Measurements from ENCODE around the gene GM2A. TPM values are rescaled to one million over a fixed set of nuclear protein-coding genes. Genes with fewer than 3 reads are reported as not detected.
"Not testable (repeated sequence)": the region's sequence is repeated elsewhere in the genome, so short reads cannot be mapped to it uniquely, and the experiment has no call there.

Gene GM2A
- total RNA-seq, 1 experiment from 2014 or later = 27.6 TPM

DNA sequence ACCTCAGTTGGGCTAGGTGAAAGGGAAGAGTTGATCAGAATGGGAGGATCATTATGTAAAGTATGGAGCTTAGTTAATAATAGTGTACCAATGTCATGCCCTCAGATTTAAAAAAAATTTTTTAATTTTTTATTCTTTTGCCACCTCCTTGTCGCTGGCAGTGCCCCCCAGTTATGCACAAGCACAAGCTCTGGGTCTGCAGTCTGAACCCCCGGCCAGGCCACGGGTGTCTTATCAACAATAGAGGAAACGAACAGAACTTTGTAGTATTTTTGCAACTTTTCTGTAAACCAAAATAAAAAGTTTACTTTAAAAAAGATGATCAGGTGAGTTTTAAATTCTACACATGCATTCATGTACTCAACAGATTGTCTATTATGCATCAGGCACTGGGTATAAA, 1.4 kb upstream of the GM2A start:
- Histone ChIP-seq H3K4me3 (ENCODE audit: low read depth, low read length) (no peak overlapping the region), H3K4me1 (peaks cover 16% of the 10 kb centered on the region), H3K9me3 (no peaks in the 10 kb centered on the region), H3K27me3 (replicated peaks; ENCODE audit: control insufficient read depth, insufficient read depth, low read length) (no peaks in the 10 kb centered on the region), H3K36me3 (ENCODE audit: control insufficient read depth, insufficient read depth, low read length) (no peaks in the 10 kb centered on the region)
- intact Hi-C loops (cut with micrococcal nuclease; ENCODE audit: unreplicated experiment) = loop anchor here (5.0 kb wide), 2 partner anchors 66 to 521 kb away; partner anchors contain the start of gene G3BP1
- Mint-ChIP-seq H3K27me3 (ENCODE audit: insufficient read depth, unreplicated experiment) (no peaks in the 10 kb centered on the region), H3K9me3 (ENCODE audit: unreplicated experiment) (no peaks in the 10 kb centered on the region), H3K4me3 (ENCODE audit: unreplicated experiment) (peak overlapping the region; percentile 76), H3K36me3 (ENCODE audit: insufficient read depth, unreplicated experiment) (peaks cover 11% of the 10 kb centered on the region), H3K4me1 (ENCODE audit: low read depth, unreplicated experiment) (peaks cover 23% of the 10 kb centered on the region), H3K27ac (ENCODE audit: unreplicated experiment) (no peak overlapping the region)
- CTCF ChIA-PET = no interaction called here
- POLR2A ChIA-PET = no interaction called here
- DNase-seq = no peak
- BruUV-seq (replicated peaks) = no TSS peak
- TF ChIP-seq, protein P1, sequence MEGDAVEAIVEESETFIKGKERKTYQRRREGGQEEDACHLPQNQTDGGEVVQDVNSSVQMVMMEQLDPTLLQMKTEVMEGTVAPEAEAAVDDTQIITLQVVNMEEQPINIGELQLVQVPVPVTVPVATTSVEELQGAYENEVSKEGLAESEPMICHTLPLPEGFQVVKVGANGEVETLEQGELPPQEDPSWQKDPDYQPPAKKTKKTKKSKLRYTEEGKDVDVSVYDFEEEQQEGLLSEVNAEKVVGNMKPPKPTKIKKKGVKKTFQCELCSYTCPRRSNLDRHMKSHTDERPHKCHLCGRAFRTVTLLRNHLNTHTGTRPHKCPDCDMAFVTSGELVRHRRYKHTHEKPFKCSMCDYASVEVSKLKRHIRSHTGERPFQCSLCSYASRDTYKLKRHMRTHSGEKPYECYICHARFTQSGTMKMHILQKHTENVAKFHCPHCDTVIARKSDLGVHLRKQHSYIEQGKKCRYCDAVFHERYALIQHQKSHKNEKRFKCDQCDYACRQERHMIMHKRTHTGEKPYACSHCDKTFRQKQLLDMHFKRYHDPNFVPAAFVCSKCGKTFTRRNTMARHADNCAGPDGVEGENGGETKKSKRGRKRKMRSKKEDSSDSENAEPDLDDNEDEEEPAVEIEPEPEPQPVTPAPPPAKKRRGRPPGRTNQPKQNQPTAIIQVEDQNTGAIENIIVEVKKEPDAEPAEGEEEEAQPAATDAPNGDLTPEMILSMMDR (IDR thresholded peaks at IDR 0.05; ENCODE audit: insufficient read depth in 1 of 2, low read depth in 1 of 2, low read length in 1 of 2, severe bottlenecking in 1 of 2, unreplicated experiment in 1 of 2) = no peak

DNA sequence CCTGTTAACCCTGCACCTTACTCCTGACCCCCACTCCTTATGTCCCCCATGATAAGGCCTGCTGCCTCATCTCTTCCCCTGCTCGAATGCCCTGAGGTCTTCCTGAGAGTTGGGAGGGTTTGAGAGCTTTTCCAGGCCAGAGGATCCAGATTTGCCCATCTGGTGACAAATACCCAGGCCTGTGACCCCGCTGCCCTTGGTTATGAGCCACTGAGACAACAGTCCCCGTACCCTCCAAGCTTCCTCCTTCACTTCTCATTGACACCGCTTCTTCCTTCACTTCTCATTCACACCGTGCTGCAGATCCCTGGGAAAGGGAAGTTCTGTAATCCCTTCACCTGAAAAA, 593 bp downstream of the GM2A start:
- BruUV-seq (replicated peaks) = no TSS peak
- no peak for DNase-seq
- intact Hi-C loops (cut with micrococcal nuclease; ENCODE audit: unreplicated experiment) = loop anchor here (1.0 to 5.0 kb wide), 3 partner anchors 45 to 519 kb away; partner anchors contain the start of gene G3BP1
- ChIA-PET CTCF (interaction anchor here (1.7 to 1.8 kb wide), 2 partner anchors 45 to 194 kb away, joined by 10 to 17 read pairs; partner anchors contain the start of gene SLC36A1), POLR2A (interaction anchor here (1.2 kb wide), 1 partner anchor 518 kb away, joined by 7 read pairs; no protein-coding TSS in a partner anchor)
- H3K4me1 Mint-ChIP-seq (ENCODE audit: low read depth, unreplicated experiment) = peaks cover 23% of the 10 kb centered on the region
- H3K36me3 Mint-ChIP-seq (ENCODE audit: insufficient read depth, unreplicated experiment) = peaks cover 11% of the 10 kb centered on the region
- Histone ChIP-seq H3K4me1 (peaks cover 16% of the 10 kb centered on the region), H3K27me3 (replicated peaks; ENCODE audit: control insufficient read depth, insufficient read depth, low read length) (no peaks in the 10 kb centered on the region), H3K36me3 (ENCODE audit: control insufficient read depth, insufficient read depth, low read length) (no peaks in the 10 kb centered on the region), H3K4me3 (ENCODE audit: low read depth, low read length) (peak overlapping the region; percentile 76), H3K9me3 (no peaks in the 10 kb centered on the region)
- H3K27me3 Mint-ChIP-seq (ENCODE audit: insufficient read depth, unreplicated experiment) = no peaks in the 10 kb centered on the region
- TF ChIP-seq, protein P1 (IDR thresholded peaks at IDR 0.05; ENCODE audit: insufficient read depth in 1 of 2, low read depth in 1 of 2, low read length in 1 of 2, severe bottlenecking in 1 of 2, unreplicated experiment in 1 of 2) = no peak
- H3K9me3 Mint-ChIP-seq (ENCODE audit: unreplicated experiment) = no peaks in the 10 kb centered on the region
- H3K27ac Mint-ChIP-seq (ENCODE audit: unreplicated experiment) = peak overlapping the region; percentile 50
- H3K4me3 Mint-ChIP-seq (ENCODE audit: unreplicated experiment) = peak overlapping the region; percentile 76

DNA sequence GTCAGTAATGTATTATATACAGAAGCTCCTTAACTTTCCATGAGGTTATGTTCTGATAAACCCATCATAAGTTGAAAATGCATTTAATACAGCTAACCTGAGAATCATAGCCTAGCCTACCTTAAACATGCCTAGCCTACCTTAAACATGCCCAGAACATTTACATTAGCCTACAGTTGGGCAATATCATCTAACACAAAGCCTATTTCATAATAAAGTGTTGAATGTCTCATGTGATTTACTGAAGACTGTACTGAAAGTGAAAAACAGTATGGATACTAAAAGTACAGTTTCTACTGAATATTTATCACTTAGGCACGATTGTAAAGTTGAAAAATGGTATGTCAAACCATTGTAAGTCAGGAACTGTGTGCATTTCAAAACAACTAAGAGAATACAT, 1.6 kb downstream of the GM2A start:
- TF ChIP-seq, protein P1 (IDR thresholded peaks at IDR 0.05; ENCODE audit: insufficient read depth in 1 of 2, low read depth in 1 of 2, low read length in 1 of 2, severe bottlenecking in 1 of 2, unreplicated experiment in 1 of 2) = no peak
- CTCF ChIA-PET = no interaction called here
- intact Hi-C loops (cut with micrococcal nuclease; ENCODE audit: unreplicated experiment) = loop anchor here (5.0 kb wide), 2 partner anchors 63 to 518 kb away; partner anchors contain the start of gene G3BP1
- Histone ChIP-seq H3K4me1 (peaks cover 16% of the 10 kb centered on the region), H3K4me3 (ENCODE audit: low read depth, low read length) (no peak overlapping the region), H3K27me3 (replicated peaks; ENCODE audit: control insufficient read depth, insufficient read depth, low read length) (no peaks in the 10 kb centered on the region), H3K9me3 (no peaks in the 10 kb centered on the region), H3K36me3 (ENCODE audit: control insufficient read depth, insufficient read depth, low read length) (no peaks in the 10 kb centered on the region)
- peaks cover 11% of the 10 kb centered on the region for H3K36me3 Mint-ChIP-seq (ENCODE audit: insufficient read depth, unreplicated experiment)
- no peak overlapping the region for H3K27ac Mint-ChIP-seq (ENCODE audit: unreplicated experiment)
- H3K27me3 Mint-ChIP-seq (ENCODE audit: insufficient read depth, unreplicated experiment) = no peaks in the 10 kb centered on the region
- H3K4me1 Mint-ChIP-seq (ENCODE audit: low read depth, unreplicated experiment) = peaks cover 23% of the 10 kb centered on the region
- DNase-seq = no peak
- H3K4me3 Mint-ChIP-seq (ENCODE audit: unreplicated experiment) = no peak overlapping the region
- no TSS peak for BruUV-seq (replicated peaks)
- POLR2A ChIA-PET = no interaction called here
- H3K9me3 Mint-ChIP-seq (ENCODE audit: unreplicated experiment) = no peaks in the 10 kb centered on the region

DNA sequence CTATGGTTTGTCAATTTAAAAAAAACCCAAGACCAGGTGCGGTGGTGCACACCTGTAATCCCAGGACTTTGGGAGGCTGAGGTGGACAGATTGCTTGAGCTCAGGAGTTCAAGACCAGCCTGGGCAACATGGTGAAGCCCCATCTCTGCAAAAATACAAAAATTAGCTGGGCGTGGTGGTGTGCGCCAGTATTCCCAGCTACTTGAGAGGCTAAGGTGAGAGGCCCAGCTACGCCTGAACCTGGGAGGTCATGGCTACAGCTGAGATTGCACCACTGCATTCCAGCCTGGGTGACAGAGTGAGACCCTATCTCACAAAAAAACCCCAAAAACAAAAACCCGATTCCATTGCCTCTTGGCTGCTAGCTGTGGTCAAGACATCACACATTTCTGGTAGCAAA, 2.0 kb downstream of the GM2A start:
- BruUV-seq (replicated peaks); H3K9me3 Mint-ChIP-seq (ENCODE audit: unreplicated experiment); H3K9me3 ChIP-seq; H3K27me3 Mint-ChIP-seq (ENCODE audit: insufficient read depth, unreplicated experiment); DNase-seq; CTCF ChIA-PET; H3K4me3 ChIP-seq (ENCODE audit: low read depth, low read length); H3K36me3 ChIP-seq (ENCODE audit: control insufficient read depth, insufficient read depth, low read length); H3K4me3 Mint-ChIP-seq (ENCODE audit: unreplicated experiment); H3K27me3 ChIP-seq (replicated peaks; ENCODE audit: control insufficient read depth, insufficient read depth, low read length); POLR2A ChIA-PET; H3K27ac Mint-ChIP-seq (ENCODE audit: unreplicated experiment): not testable (repeated sequence)
- peaks cover 23% of the 10 kb centered on the region for H3K4me1 Mint-ChIP-seq (ENCODE audit: low read depth, unreplicated experiment)
- H3K36me3 Mint-ChIP-seq (ENCODE audit: insufficient read depth, unreplicated experiment) = peaks cover 11% of the 10 kb centered on the region
- intact Hi-C loops (cut with micrococcal nuclease; ENCODE audit: unreplicated experiment) = loop anchor here (5.0 kb wide), 2 partner anchors 62 to 517 kb away; partner anchors contain the start of gene G3BP1
- peaks cover 16% of the 10 kb centered on the region for H3K4me1 ChIP-seq
